Fibroblast of mammary gland (primary cell): ENCODE results near the gene NTM.

Experiments used
- DNase-seq: peaks from one replicate; pipeline ENCODE4 v3.0.0-alpha.2; 2010; ENCODE audit warnings: low read depth
- H3K4me3 ChIP-seq: 2 replicates; pipeline ENCODE4 v1.5.1; 2011; ENCODE audit warnings: low read depth, mild to moderate bottlenecking, low read length, moderate library complexity; ENCODE audit not compliant: control insufficient read depth
- CTCF ChIP-seq: conservative IDR thresholded peaks from 2 replicates; pipeline ENCODE4 v1.5.1; 2011; ENCODE audit warnings: low read depth, low read length, inconsistent platforms; ENCODE audit not compliant: control insufficient read depth, insufficient read depth

The NTM gene

GRCh38 chr11:131796089-131796488, 425.7 kb downstream of the NTM start:
- TF ChIP-seq CTCF, result no peak
- H3K4me3 ChIP-seq, result no peak overlapping the region
- DNase-seq, result no peak

GRCh38 chr11:131796541-131796940, 426.1 kb downstream of the NTM start:
- TF ChIP-seq CTCF, result no peak
- no peak for DNase-seq
- no peak overlapping the region for H3K4me3 ChIP-seq

- no peak for TF ChIP-seq CTCF
- H3K4me3 ChIP-seq, result no peak overlapping the region
- no peak for DNase-seq
These were observed 430.0 kb downstream of the NTM start for GRCh38 chr11:131800452-131800851.

GRCh38 chr11:131802440-131803115, 432.2 kb downstream of the NTM start:
- no peak for DNase-seq
- no peak overlapping the region for H3K4me3 ChIP-seq
- TF ChIP-seq CTCF, result no peak

GRCh38 chr11:131807876-131808275, 437.5 kb downstream of the NTM start:
- DNase-seq, result no peak
- no peak overlapping the region for H3K4me3 ChIP-seq
- TF ChIP-seq CTCF, result no peak

GRCh38 chr11:131808470-131808869, 438.1 kb downstream of the NTM start:
- no peak overlapping the region for H3K4me3 ChIP-seq
- no peak for DNase-seq
- no peak for TF ChIP-seq CTCF
